Measurements from ENCODE around the gene TEDC1.

- TF ChIP-seq CTCF (IDR thresholded peaks at IDR 0.05) (no peak), POLR2A (IDR thresholded peaks at IDR 0.05) (peak in 1 of 3 donors; percentile 12)
Observed at GRCh38 chr14:105487449-105487985, 3.5 kb upstream of the TEDC1 start.

All from body of pancreas (tissue), 4 donors.